ENCODE results near the gene PLCH2.

GRCh38 chr1:2496087-2496622, 20.1 kb downstream of the PLCH2 start:
- TF ChIP-seq CTCF (IDR thresholded peaks at IDR 0.05; ENCODE audit: borderline replicate concordance, extremely low read depth, low read length, poor library complexity, severe bottlenecking) (no peak), EZH2 (IDR thresholded peaks at IDR 0.05; ENCODE audit: borderline replicate concordance, low read depth, low read length, severe bottlenecking) (no peak)

Measured in DND-41 (cell line).